Left ventricle myocardium inferior (tissue), 1 donor: ENCODE results near the gene PLXNA3. TPM values are rescaled to one million over a fixed set of nuclear protein-coding genes. Genes with fewer than 3 reads are reported as not detected.

Source experiments
- DNase-seq: peaks from one replicate; pipeline ENCODE4 v3.0.0-alpha.2; 2020
- H3K27ac ChIP-seq: fragments of 200-600 bp; replicated peaks from 2 replicates; pipeline ENCODE4 v1.8.0; 2021
- H3K27me3 ChIP-seq: fragments of 200-600 bp; 2 replicates; pipeline ENCODE4 v1.8.0; 2021; ENCODE audit warnings: low read depth
- H3K36me3 ChIP-seq: fragments of 200-600 bp; 2 replicates; pipeline ENCODE4 v1.8.0; 2021
- H3K4me1 ChIP-seq: fragments of 200-600 bp; 2 replicates; pipeline ENCODE4 v1.8.0; 2021
- H3K4me3 ChIP-seq: fragments of 200-600 bp; 2 replicates; pipeline ENCODE4 v1.8.0; 2021; ENCODE audit warnings: mild to moderate bottlenecking, moderate library complexity
- H3K9me3 ChIP-seq: fragments of 200-600 bp; replicated peaks from 2 replicates; pipeline ENCODE4 v1.8.0; 2021
- intact Hi-C: fragments of 100-400 bp; cut with micrococcal nuclease; formaldehyde crosslinking; loops from one replicate; pipeline ENCODE4 v1.11.0; 2022
- total RNA-seq: library from RNA; stranded (reverse); fragmentation: NEBNext Ultra II Directional; extraction: Animal tissue kit (Norgen Biotek cat#: 25700); gene quantifications from one replicate; pipeline ENCODE4 v1.2.1, GENCODE V29; 2021
- TF ChIP-seq, protein P1 (sequence below): fragments of 200-600 bp; IDR thresholded peaks from 2 replicates; pipeline ENCODE4 v1.8.0; 2021; ENCODE audit warnings: antibody characterized with exemption, mild to moderate bottlenecking, borderline replicate concordance
- donor health status: DM: no; HTN: yes; CAD: no; lungs with severe emphysema.

The PLXNA3 gene
- total RNA-seq, 1 donor from 2014 or later: 16.6 TPM

DNA sequence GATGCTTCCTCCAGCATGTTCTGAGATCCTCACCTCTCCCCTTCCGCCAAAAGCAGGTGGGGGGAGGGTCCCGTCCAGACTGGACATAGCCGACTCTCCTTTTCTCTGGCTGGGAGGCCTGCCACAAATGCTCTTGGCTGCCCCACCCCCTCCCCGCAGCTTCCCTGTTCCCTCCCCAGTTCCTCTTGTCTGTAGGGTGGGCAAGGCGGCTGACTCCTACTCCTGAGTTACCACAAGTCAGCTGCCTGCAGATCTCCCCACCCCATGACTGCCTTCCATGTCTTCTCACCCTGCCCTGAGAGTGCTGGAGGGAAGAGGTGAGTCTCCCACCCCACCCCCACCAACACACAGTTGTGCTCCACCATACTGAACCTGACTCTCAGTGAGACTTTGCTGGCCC lies 26.7 kb upstream of the PLXNA3 start:
- Histone ChIP-seq H3K9me3 (no peaks in the 10 kb centered on the region), H3K4me3 (no peak overlapping the region), H3K4me1 (peaks cover 35% of the 10 kb centered on the region), H3K36me3 (peaks cover 25% of the 10 kb centered on the region), H3K27me3 (no peaks in the 10 kb centered on the region), H3K27ac (no peak overlapping the region)
- TF ChIP-seq, protein P1, sequence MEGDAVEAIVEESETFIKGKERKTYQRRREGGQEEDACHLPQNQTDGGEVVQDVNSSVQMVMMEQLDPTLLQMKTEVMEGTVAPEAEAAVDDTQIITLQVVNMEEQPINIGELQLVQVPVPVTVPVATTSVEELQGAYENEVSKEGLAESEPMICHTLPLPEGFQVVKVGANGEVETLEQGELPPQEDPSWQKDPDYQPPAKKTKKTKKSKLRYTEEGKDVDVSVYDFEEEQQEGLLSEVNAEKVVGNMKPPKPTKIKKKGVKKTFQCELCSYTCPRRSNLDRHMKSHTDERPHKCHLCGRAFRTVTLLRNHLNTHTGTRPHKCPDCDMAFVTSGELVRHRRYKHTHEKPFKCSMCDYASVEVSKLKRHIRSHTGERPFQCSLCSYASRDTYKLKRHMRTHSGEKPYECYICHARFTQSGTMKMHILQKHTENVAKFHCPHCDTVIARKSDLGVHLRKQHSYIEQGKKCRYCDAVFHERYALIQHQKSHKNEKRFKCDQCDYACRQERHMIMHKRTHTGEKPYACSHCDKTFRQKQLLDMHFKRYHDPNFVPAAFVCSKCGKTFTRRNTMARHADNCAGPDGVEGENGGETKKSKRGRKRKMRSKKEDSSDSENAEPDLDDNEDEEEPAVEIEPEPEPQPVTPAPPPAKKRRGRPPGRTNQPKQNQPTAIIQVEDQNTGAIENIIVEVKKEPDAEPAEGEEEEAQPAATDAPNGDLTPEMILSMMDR: no peak
- intact Hi-C loops: no loop called here
- DNase-seq: peak; percentile 38

DNA sequence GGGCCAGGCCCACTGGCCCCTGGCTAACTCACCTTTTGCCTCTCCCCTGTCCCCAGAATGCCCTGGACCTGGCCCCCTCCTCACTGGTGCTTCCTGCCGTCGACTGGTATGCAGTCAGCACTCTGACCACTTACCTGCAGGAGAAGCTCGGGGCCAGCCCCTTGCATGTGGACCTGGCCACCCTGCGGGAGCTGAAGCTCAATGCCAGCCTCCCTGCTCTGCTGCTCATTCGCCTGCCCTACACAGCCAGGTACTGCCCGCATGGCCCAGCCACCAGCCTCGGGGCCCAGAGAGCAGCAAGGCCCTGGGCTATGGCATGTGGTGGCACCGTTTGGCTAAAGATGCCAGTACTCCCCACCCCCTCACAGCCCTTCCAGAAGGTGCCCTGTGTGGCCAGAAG lies 25.9 kb upstream of the PLXNA3 start:
- intact Hi-C loops: no loop called here
- peaks cover 36% of the 10 kb centered on the region for H3K4me1 ChIP-seq
- H3K36me3 ChIP-seq: peaks cover 25% of the 10 kb centered on the region
- H3K27ac ChIP-seq: no peak overlapping the region
- TF ChIP-seq, protein P1: no peak
- no peak overlapping the region for H3K4me3 ChIP-seq
- H3K27me3 ChIP-seq: no peaks in the 10 kb centered on the region
- H3K9me3 ChIP-seq: no peaks in the 10 kb centered on the region
- no peak for DNase-seq

DNA sequence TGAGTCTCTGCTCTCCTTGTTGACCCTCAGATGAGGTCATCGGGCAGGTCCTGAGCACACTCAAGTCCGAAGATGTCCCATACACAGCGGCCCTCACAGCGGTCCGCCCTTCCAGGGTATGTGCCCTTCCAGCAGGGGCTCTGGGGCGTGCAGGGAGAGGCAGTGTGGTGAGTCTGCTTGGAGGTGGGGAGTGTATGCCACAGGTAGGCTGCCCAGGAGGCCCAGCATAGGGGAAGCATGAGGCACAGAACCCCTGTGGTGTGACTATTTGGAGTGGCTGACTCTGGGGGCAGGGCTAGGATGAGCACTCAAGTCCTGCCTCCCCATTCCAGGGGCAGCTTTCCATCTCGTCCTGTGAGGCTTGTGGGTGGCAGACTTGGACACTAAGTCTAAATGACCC lies 24.5 kb upstream of the PLXNA3 start:
- H3K4me3 ChIP-seq: no peak overlapping the region
- DNase-seq: no peak
- peaks cover 25% of the 10 kb centered on the region for H3K36me3 ChIP-seq
- no peak overlapping the region for H3K27ac ChIP-seq
- TF ChIP-seq, protein P1: no peak
- no peaks in the 10 kb centered on the region for H3K27me3 ChIP-seq
- H3K4me1 ChIP-seq: peaks cover 40% of the 10 kb centered on the region
- intact Hi-C loops: no loop called here
- no peaks in the 10 kb centered on the region for H3K9me3 ChIP-seq

DNA sequence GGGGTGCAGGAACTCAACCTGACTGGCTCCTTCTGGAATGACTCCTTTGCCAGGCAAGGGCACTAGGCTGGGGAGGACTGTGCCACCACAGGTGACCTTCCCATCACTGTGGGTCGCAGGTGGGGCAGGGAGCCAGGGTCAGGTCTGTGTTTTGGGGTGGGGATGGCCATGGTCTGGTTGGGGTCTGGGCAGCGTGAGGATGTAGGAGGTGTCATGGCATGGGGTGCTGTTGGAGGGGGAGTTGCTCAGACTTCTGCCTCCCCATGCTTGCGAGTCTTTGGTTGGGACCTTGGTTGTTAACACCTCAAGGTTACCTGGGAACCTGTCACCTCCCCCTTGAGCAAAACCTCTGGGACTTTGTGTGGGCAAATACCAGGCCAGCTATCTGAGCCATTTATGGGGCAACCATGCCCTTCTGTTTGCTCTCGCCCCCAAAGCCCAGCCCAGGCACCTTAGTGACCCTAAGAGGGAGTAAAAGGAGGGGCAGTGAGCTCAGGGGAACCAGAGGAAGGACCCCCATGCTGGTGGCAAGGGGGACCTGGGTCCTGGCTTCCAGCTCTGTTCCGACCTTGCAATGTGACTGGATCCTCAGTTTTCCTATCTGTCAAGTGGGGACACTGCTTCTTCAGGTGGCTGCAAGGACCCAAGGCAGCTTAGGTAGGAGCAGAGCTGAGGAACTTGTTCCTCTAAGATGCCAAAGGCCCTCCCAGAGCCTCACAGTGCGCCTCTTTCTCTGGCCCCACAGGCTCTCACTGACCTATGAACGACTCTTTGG lies 23.5 kb upstream of the PLXNA3 start:
- no peaks in the 10 kb centered on the region for H3K9me3 ChIP-seq
- H3K36me3 ChIP-seq: peaks cover 25% of the 10 kb centered on the region
- no peak for DNase-seq
- no peaks in the 10 kb centered on the region for H3K27me3 ChIP-seq
- TF ChIP-seq, protein P1: no peak
- H3K27ac ChIP-seq: no peak overlapping the region
- peaks cover 36% of the 10 kb centered on the region for H3K4me1 ChIP-seq
- intact Hi-C loops: no loop called here
- H3K4me3 ChIP-seq: no peak overlapping the region

DNA sequence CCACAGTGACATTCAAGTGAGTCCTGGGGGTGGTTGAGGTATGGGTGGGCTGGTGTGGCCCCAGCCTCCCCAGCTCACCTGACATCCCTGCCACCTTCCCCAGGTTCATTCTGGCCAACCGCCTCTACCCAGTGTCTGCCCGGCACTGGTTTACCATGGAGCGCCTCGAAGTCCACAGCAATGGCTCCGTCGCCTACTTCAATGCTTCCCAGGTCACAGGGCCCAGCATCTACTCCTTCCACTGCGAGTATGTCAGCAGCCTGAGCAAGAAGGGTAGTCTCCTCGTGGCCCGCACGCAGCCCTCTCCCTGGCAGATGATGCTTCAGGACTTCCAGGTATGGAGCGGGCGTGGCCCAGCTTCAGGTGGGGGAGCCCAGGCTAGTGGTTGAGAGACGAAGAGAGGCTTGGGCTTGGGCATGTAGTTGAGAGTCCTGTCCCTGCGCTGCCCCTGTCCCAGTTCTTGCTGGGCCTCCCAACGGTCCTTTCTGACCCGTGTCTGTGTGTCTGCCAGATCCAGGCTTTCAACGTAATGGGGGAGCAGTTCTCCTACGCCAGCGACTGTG lies 22.8 kb upstream of the PLXNA3 start:
- TF ChIP-seq, protein P1: no peak
- no peak for DNase-seq
- Histone ChIP-seq H3K27me3 (no peaks in the 10 kb centered on the region), H3K4me3 (no peak overlapping the region), H3K27ac (no peak overlapping the region), H3K4me1 (peaks cover 29% of the 10 kb centered on the region), H3K9me3 (no peaks in the 10 kb centered on the region), H3K36me3 (peaks cover 28% of the 10 kb centered on the region)
- intact Hi-C loops: no loop called here
